HG02610 (cell line): ENCODE measurements around the gene RUNX2.
"Not testable (repeated sequence)": the region's sequence is repeated elsewhere in the genome, so short reads cannot be mapped to it uniquely, and the experiment has no call there.

Source experiments
- ATAC-seq: cut with Tn5 transposase; IDR thresholded peaks from one replicate; pipeline ENCODE4 v1.9.1; 2021; ENCODE audit warnings: mild to moderate bottlenecking, moderate library complexity; ENCODE audit not compliant: unreplicated experiment

The RUNX2 gene

GRCh38 chr6:45450132-45450531, 122.0 kb downstream of the RUNX2 start:
- no peak for ATAC-seq

GRCh38 chr6:45450831-45451230, 122.7 kb downstream of the RUNX2 start:
- no peak for ATAC-seq

GRCh38 chr6:45454008-45454911, 126.1 kb downstream of the RUNX2 start:
- ATAC-seq, result no peak

- no peak for ATAC-seq
Observed at GRCh38 chr6:45455408-45455807, 127.3 kb downstream of the RUNX2 start.

GRCh38 chr6:45457141-45457540, 129.0 kb downstream of the RUNX2 start:
- ATAC-seq, result no peak

GRCh38 chr6:45458672-45459071, 130.5 kb downstream of the RUNX2 start:
- ATAC-seq, result no peak

GRCh38 chr6:45460166-45460565, 132.0 kb downstream of the RUNX2 start:
- ATAC-seq, result no peak

- no peak for ATAC-seq
Observed at GRCh38 chr6:45461486-45461885, 133.4 kb downstream of the RUNX2 start.

- no peak for ATAC-seq
Observed at GRCh38 chr6:45462190-45463134, 134.3 kb downstream of the RUNX2 start.

- ATAC-seq, result no peak
Observed at GRCh38 chr6:45464685-45465084, 136.6 kb downstream of the RUNX2 start.

GRCh38 chr6:45466686-45467085, 138.6 kb downstream of the RUNX2 start:
- ATAC-seq, result no peak

GRCh38 chr6:45467417-45467816, 139.3 kb downstream of the RUNX2 start:
- not testable (repeated sequence) for ATAC-seq

GRCh38 chr6:45467853-45468252, 139.7 kb downstream of the RUNX2 start:
- no peak for ATAC-seq

GRCh38 chr6:45469663-45470062, 141.5 kb downstream of the RUNX2 start:
- no peak for ATAC-seq

GRCh38 chr6:45470131-45470738, 142.1 kb downstream of the RUNX2 start:
- ATAC-seq, result no peak

GRCh38 chr6:45472382-45472781, 144.3 kb downstream of the RUNX2 start:
- ATAC-seq, result no peak

GRCh38 chr6:45473121-45473993, 145.2 kb downstream of the RUNX2 start:
- ATAC-seq, result no peak

GRCh38 chr6:45474376-45474775, 146.2 kb downstream of the RUNX2 start:
- ATAC-seq, result no peak

GRCh38 chr6:45476341-45476740, 148.2 kb downstream of the RUNX2 start:
- no peak for ATAC-seq

- no peak for ATAC-seq
Observed at GRCh38 chr6:45477278-45477677, 149.1 kb downstream of the RUNX2 start.
